Posterior vena cava (tissue), 2 donors: Measurements from ENCODE around the gene C19orf47. TPM values are rescaled to one million over a fixed set of nuclear protein-coding genes. Genes with fewer than 3 reads are reported as not detected.
A peak's percentile ranks its signal among the peaks of the same experiment; 100 is the strongest.
"Not testable (repeated sequence)": the region's sequence is repeated elsewhere in the genome, so short reads cannot be mapped to it uniquely, and the experiment has no call there.

ENCODE experiments used
- DNase-seq: peaks from one replicate; pipeline ENCODE4 v3.0.0-alpha.2; 2020; ENCODE audit warnings: low spot score
- intact Hi-C, 2 donors: fragments of 100-400 bp; cut with DNase I; formaldehyde crosslinking; loops; one replicate each; pipeline versions ENCODE4 v1.14.1 to v1.14.2; 2022 to 2023
- total RNA-seq, 2 donors: library from RNA; stranded (reverse); fragmentation: NEBNext Ultra II Directional; extraction: Animal tissue kit (Norgen Biotek cat#: 25700); gene quantifications; one replicate each; pipeline ENCODE4 v1.2.1, GENCODE V29; 2021
- donor health status: DM: yes; HTN: yes; CAD: no.
- donor health status: DM: yes; HTN: yes; CAD: no.

C19orf47 gene
- total RNA-seq, 2 donors from 2014 or later = 13.2 to 16.9 TPM

- no peak for DNase-seq
- intact Hi-C loops = no loop called here
Measured at GRCh38 chr19:40379446-40380198, 31.4 kb upstream of the C19orf47 start.

DNA sequence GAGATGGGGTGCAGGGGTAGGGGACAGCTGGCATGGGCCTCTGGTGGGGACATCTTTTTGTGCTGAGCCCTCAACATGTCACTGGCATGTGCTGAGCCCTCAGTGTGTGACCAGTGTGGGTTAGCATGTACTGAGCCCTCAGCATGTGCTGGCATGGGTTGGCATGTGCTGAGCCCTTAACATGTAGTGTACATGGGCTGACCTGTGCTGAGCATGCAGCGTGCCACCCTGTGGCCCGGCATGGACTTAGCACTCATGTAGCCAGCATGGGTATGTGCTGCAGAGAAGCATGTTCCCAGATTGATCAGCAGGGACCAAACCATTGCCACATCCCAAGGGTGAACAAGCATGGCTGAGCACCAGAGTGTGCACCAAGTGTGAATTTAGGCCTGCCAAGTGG, 30.3 kb upstream of the C19orf47 start:
- DNase-seq = no peak
- intact Hi-C loops = no loop called here

GRCh38 chr19:40377876-40378385, 29.7 kb upstream of the C19orf47 start:
- intact Hi-C loops = no loop called here
- DNase-seq = no peak

DNA sequence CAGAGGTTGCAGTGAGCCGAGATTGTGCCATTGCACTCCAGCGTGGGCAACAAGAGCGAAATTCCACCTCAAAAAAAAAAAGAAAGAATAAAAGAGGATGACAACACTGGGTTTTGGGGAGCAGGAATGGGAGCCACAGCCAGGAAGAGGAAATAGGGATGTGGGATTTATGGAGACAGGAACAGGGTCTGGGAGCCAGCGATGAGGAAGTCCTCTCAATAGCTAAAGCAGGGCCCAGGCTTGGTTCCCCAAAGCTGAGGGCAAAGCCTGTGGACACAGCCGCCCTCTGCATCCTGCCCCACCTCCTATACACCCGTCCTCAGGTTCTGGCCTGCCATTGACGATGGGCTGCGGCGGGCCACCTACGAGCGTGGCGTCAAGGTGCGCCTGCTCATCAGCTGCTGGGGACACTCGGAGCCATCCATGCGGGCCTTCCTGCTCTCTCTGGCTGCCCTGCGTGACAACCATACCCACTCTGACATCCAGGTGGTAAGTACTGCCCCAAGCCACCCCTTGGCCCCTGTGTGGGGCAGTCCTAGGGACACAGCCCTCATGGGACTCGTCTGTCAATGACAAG, 28.2 kb upstream of the C19orf47 start:
- DNase-seq = no peak

DNA sequence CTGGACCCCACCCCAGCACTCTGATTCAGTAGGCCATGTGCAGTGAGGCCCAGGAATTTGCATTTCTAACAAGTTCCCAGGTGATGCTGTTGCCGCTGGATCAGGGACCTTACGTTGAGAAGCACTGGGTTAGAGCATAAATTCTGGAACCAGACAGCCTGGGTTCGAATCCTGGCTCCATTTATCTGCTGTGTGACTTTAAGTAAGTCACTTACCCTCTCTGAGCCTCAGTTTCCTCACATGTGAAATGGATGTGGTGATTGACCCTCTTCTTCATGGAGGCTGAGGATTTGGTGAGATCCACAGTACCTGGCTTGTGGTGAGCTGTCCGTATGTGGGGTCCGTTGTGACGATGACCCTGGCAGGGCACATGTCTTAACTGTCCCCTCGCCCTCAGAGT, 25.9 kb upstream of the C19orf47 start:
- intact Hi-C loops = no loop called here
- DNase-seq = no peak

More for the DNA sequence above, 28.2 kb upstream of the C19orf47 start:
- intact Hi-C loops = no loop called here

DNA sequence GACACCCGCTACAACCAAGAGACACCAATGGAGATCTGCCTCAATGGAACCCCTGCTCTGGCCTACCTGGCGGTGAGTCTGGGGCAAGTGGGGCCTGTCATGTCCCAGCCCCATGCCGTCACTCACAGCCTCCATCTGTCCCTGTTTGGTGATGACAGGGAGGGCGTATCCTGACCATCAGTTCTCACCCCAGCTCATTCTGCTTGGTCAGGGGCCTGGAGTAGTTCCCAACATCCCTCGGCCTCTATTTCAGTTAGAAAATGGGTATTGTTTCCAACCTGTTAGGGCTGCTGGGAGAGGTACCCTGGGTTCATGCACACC, 23.6 kb upstream of the C19orf47 start:
- intact Hi-C loops = no loop called here
- no peak for DNase-seq

- no peak for DNase-seq
- intact Hi-C loops = no loop called here
Measured at GRCh38 chr19:40370997-40371801, 23.0 kb upstream of the C19orf47 start.

GRCh38 chr19:40370253-40370652, 22.1 kb upstream of the C19orf47 start:
- DNase-seq, intact Hi-C loops: not testable (repeated sequence)

DNA sequence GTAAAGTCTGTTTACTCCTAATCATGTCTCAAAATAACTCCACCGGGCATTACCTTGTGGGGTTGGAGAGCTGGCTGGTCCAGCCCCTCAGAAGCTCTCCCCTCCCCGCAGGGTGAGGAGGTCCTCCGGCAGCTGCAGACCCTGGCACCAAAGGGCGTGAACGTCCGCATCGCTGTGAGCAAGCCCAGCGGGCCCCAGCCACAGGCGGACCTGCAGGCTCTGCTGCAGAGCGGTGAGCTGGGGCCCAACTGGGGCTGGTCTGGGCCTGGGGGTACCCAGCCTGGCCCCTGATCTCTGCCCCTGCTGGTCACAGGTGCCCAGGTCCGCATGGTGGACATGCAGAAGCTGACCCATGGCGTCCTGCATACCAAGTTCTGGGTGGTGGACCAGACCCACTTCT, 21.6 kb upstream of the C19orf47 start:
- no peak for DNase-seq
- intact Hi-C loops = no loop called here

DNA sequence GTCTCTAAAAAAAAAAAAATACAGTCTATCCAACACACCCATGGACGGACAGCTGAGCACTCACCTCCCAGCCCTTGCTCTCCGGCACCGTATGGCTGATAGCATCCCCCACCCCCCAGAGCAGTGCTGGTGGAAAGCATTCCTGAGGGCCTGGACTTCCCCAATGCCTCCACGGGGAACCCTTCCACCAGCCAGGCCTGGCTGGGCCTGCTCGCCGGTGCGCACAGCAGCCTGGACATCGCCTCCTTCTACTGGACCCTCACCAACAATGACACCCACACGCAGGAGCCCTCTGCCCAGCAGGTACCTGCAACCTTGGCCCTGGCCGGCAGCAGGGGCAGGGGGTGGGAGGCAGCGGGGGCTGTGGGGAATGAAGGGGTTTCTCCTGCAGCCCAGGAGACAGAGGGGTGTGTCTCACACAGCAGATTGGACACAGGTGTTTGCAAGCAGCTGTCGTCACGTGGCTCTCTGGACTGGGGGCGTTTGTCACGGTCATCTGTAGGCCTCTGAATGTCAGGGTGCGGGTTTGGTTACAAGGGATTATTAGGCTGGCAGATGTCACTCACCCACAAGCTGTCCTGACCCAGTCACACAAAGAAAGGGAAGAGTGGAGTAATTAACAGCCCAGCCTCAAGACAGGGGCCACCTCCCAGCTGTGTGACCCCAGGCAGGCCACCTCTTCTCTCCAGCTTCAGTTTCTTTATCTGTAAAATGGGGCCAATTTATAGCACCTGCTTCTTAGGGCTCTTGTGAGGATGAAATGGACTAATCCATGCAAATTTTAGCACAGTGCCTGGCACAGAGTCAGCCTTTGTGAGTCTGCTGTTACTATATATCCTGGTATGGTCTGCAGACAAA, 19.6 kb upstream of the C19orf47 start:
- intact Hi-C loops = no loop called here
- no peak for DNase-seq

GRCh38 chr19:40366697-40367561, 18.7 kb upstream of the C19orf47 start:
- intact Hi-C loops = no loop called here
- no peak for DNase-seq

DNA sequence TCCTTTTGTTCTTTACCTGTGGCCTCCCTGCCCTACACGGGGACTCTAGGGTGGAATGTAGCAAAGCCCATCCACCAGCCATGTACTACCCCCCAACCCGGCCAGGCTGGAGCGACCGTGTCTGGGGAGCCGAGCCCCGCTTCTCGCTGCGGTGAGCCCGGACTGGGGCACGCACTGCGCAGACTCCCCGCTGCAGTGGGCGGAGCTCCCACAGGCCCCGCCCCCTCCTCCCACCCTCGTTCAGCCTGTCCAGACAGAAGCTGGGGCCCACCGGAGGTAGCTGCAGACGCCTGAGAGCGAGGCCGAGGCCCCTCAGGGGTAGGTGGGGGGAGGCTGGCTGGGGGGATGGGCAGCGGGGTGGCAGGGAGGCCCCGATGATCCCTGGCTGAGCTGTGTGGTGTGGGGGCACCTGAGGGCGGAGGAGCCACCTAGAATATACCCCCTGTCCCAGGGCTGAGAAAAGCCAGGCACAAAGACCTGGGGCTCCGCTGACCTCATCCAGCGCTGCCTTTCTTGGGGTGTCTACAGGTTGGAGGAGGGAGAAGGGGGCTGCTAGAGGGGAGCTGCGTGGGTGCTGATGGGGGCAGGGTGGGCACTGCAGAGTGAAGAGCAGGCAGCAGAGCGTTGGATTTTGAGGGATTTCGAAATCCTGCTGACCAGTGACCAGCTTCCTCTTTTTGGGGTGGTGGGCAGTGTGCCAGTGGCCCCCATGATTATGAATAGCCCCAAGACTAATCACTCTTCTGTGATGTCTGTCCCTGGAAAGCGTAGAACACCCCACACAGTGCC, 17.6 kb upstream of the C19orf47 start:
- DNase-seq = peak; percentile 89

GRCh38 chr19:40365010-40365409, 16.8 kb upstream of the C19orf47 start:
- no peak for DNase-seq
- intact Hi-C loops = no loop called here

More for the DNA sequence above, 17.6 kb upstream of the C19orf47 start:
- intact Hi-C loops = no loop called here

GRCh38 chr19:40363069-40363468, 14.9 kb upstream of the C19orf47 start:
- DNase-seq = no peak
- intact Hi-C loops = no loop called here

GRCh38 chr19:40362160-40362559, 14.0 kb upstream of the C19orf47 start:
- intact Hi-C loops = no loop called here
- DNase-seq = no peak

- intact Hi-C loops = no loop called here
- DNase-seq = no peak
Measured at GRCh38 chr19:40360708-40361241, 12.6 kb upstream of the C19orf47 start.

DNA sequence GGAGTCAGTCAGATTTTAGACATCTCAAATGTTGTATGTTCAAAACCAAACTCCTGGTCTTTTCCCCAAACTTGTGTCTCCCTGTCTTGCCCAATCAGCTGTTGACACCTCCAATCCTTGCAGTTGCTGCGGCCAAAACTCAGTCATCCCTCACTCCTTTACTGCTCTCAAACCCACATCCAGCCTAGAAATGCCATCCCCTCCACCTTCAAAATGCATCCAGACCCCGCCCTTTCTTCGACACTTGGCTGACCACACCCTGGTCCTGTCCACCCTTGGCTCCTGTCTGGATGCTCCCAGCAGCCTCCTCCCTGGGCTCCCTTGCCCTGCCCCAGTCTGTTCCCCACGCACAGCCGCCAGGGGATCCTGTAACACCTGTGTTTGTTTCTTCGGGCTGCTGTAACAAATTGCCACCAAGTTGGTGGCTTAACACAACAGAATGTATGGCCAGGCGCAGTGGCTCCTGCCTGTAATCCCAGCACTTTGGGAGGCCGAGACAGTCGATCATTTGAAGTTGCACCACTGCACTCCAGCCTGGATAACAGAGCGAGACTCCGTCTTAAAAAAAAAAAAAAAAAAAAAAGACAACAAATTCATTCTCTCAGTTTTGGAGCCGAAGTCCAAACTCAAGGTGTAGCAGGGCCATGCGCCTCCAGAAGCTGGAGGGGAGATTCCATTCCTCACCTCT, 12.0 kb upstream of the C19orf47 start:
- DNase-seq = no peak
- intact Hi-C loops = no loop called here
